Measurements from ENCODE around the gene MTNR1A. TPM values are rescaled to one million over a fixed set of nuclear protein-coding genes. Genes with fewer than 3 reads are reported as not detected.

The MTNR1A gene
- total RNA-seq, 6 donors from 2014 or later = not detected

GRCh38 chr4:186569533-186570192 lies 14.3 kb upstream of the MTNR1A start:
- H3K4me3 ChIP-seq = peak overlapping the region in 2 of 4 donors; percentile 30 to 34
- H3K27ac ChIP-seq = no peak overlapping the region

GRCh38 chr4:186566068-186566467 lies 10.7 kb upstream of the MTNR1A start:
- Histone ChIP-seq H3K4me1 (no peaks in the 10 kb centered on the region), H3K4me3 (no peak overlapping the region), H3K27ac (no peak overlapping the region), H3K36me3 (no peaks in the 10 kb centered on the region), H3K9me3 (no peaks in the 10 kb centered on the region), H3K27me3 (no peaks in the 10 kb centered on the region)
- no peak for DNase-seq
- 80% methylated on average over 7 of the region's 7 CpGs for WGBS, 2 donors
- TF ChIP-seq POLR2AphosphoS5 (IDR thresholded peaks at IDR 0.05) = no peak
- no peak for TF ChIP-seq CTCF (IDR thresholded peaks at IDR 0.05)
- TF ChIP-seq EP300 (IDR thresholded peaks at IDR 0.05) = no peak
- no peak for TF ChIP-seq POLR2A (IDR thresholded peaks at IDR 0.05)
- no peak for ATAC-seq (ENCODE audit: low FRiP score in 2 of 2)

More at GRCh38 chr4:186569533-186570192, 14.3 kb upstream of the MTNR1A start:
- H3K4me1 ChIP-seq = no peaks in the 10 kb centered on the region
- DNase-seq = no peak
- no peaks in the 10 kb centered on the region for H3K27me3 ChIP-seq
- H3K9me3 ChIP-seq = no peaks in the 10 kb centered on the region
- 47 to 67% methylated on average over 10 of the region's 10 CpGs for WGBS, 2 donors
- ATAC-seq (ENCODE audit: low FRiP score in 2 of 2) = peak in 1 of 2 donors; percentile 17
- H3K36me3 ChIP-seq = no peaks in the 10 kb centered on the region
- TF ChIP-seq EP300 (IDR thresholded peaks at IDR 0.05) (no peak), POLR2AphosphoS5 (IDR thresholded peaks at IDR 0.05) (no peak), CTCF (IDR thresholded peaks at IDR 0.05) (no peak), POLR2A (IDR thresholded peaks at IDR 0.05) (no peak)

- 80 to 83% methylated on average over 11 of the region's 11 CpGs for WGBS, 2 donors
- H3K27ac ChIP-seq = no peak overlapping the region
- ATAC-seq (ENCODE audit: low FRiP score in 2 of 2) (no peak), DNase-seq (no peak)
- no peaks in the 10 kb centered on the region for H3K4me1 ChIP-seq
- H3K27me3 ChIP-seq = no peaks in the 10 kb centered on the region
- H3K4me3 ChIP-seq = no peak overlapping the region
- H3K36me3 ChIP-seq = no peaks in the 10 kb centered on the region
- no peak for TF ChIP-seq CTCF (IDR thresholded peaks at IDR 0.05)
- no peaks in the 10 kb centered on the region for H3K9me3 ChIP-seq
These were observed 8.4 kb upstream of the MTNR1A start for GRCh38 chr4:186563761-186564160.

- Histone ChIP-seq H3K4me1 (no peaks in the 10 kb centered on the region), H3K36me3 (no peaks in the 10 kb centered on the region), H3K27ac (no peak overlapping the region), H3K27me3 (no peaks in the 10 kb centered on the region), H3K9me3 (no peaks in the 10 kb centered on the region), H3K4me3 (no peak overlapping the region)
- WGBS, 2 donors = 87 to 91% methylated on average over 1 of the region's 1 CpG
- TF ChIP-seq POLR2A (IDR thresholded peaks at IDR 0.05) = no peak
- TF ChIP-seq EP300 (IDR thresholded peaks at IDR 0.05) = no peak
- no peak for TF ChIP-seq POLR2AphosphoS5 (IDR thresholded peaks at IDR 0.05)
- TF ChIP-seq CTCF (IDR thresholded peaks at IDR 0.05) = no peak
- no peak for ATAC-seq (ENCODE audit: low FRiP score in 2 of 2)
- DNase-seq = no peak
These were observed 6.4 kb upstream of the MTNR1A start for GRCh38 chr4:186561748-186562147.

- no peak overlapping the region for H3K4me3 ChIP-seq
- H3K27me3 ChIP-seq = no peaks in the 10 kb centered on the region
- H3K27ac ChIP-seq = no peak overlapping the region
- DNase-seq (no peak), ATAC-seq (ENCODE audit: low FRiP score in 2 of 2) (no peak)
- no peaks in the 10 kb centered on the region for H3K36me3 ChIP-seq
- no peaks in the 10 kb centered on the region for H3K9me3 ChIP-seq
- WGBS, 2 donors = 95 to 98% methylated on average over 3 of the region's 3 CpGs
- no peaks in the 10 kb centered on the region for H3K4me1 ChIP-seq
- no peak for TF ChIP-seq POLR2A (IDR thresholded peaks at IDR 0.05)
- TF ChIP-seq CTCF (IDR thresholded peaks at IDR 0.05) = no peak
- TF ChIP-seq POLR2AphosphoS5 (IDR thresholded peaks at IDR 0.05) = no peak
These were observed 5.3 kb upstream of the MTNR1A start for GRCh38 chr4:186560647-186561046.

All from upper lobe of left lung (tissue), 6 donors.